HCT116 (cell line): ENCODE data around the gene TRIM66. TPM values are rescaled to one million over a fixed set of nuclear protein-coding genes. Genes with fewer than 3 reads are reported as not detected.

Experiments
- ATAC-seq: fragments of 200-7000 bp; cut with Tn5 transposase; 2 replicates; pipeline ENCODE4 v1.9.1; 2020; ENCODE audit warnings: mild to moderate bottlenecking, moderate library complexity
- BruUV-seq: library from RNA; stranded (reverse); fragments of 400-500 nt; replicated peaks from 2 replicates; lab custom pipeline; 2021; lab: Mats Ljungman, UMichigan
- CTCF ChIA-PET: fragments of 300-600 bp; sonication (Branson Sonifier 250); formaldehyde crosslinking; loops from one replicate; lab custom pipeline; 2021; ENCODE audit warnings: antibody characterized with exemption; lab: Charles Lee
- POLR2A ChIA-PET: fragments of 300-600, 350-600 bp; sonication (Branson Sonifier 250); formaldehyde crosslinking; loops from one replicate; lab custom pipeline; 2021; ENCODE audit warnings: antibody characterized with exemption; lab: Charles Lee
- RAD21 ChIA-PET, 2 experiments: fragments of 300-600 bp; sonication (Branson Sonifier 250); formaldehyde crosslinking; loops; one replicate each; lab custom pipeline; 2023; ENCODE audit warnings: low total read pairs in 2 of 2; ENCODE audit not compliant: uncharacterized antibody in 2 of 2, unreplicated experiment in 2 of 2, low non-redundant PET in 1 of 2; lab: Charles Lee
- DNase-seq: peaks from one replicate; pipeline ENCODE4 v3.0.0-alpha.2; 2010; ENCODE audit warnings: low read depth, low spot score
- H2AFZ ChIP-seq: fragments of 200-600 bp; shearing (Covaris generic), sonication (generic); 2 replicates; pipeline ENCODE4 v1.6.1; 2017; ENCODE audit warnings: low read depth, mixed run types, mixed read lengths, antibody characterized with exemption, low read length; ENCODE audit not compliant: poor library complexity, severe bottlenecking
- H3K27ac ChIP-seq: 2 replicates; pipeline ENCODE4 v1.5.1; 2012; ENCODE audit warnings: low read depth, low read length
- H3K27me3 ChIP-seq: fragments of 200-600 bp; sonication (generic); 2 replicates; pipeline ENCODE4 v1.6.1; 2016; ENCODE audit warnings: mixed run types, low read length, mixed read lengths; ENCODE audit not compliant: insufficient read depth
- H3K36me3 ChIP-seq, 2 experiments: fragments of 200-500 bp in 1 of 2; fragments of 200-600 bp in 1 of 2; sonication (Bioruptor generic) in 1 of 2; sonication (generic) in 1 of 2; 2 replicates each; pipeline versions ENCODE4 v1.5.1 to v1.6.1; 2014 to 2016; ENCODE audit warnings: low read length in 2 of 2, inconsistent platforms in 1 of 2, mixed read lengths in 1 of 2, mixed run types in 1 of 2; ENCODE audit not compliant: insufficient read depth in 2 of 2, control insufficient read depth in 1 of 2
- H3K4me1 ChIP-seq, 2 experiments: fragments of 200-600 bp in 1 of 2; sonication (generic) in 1 of 2; 2 replicates each; pipeline versions ENCODE4 v1.5.1 to v1.6.1; 2012 to 2017; ENCODE audit warnings: low read length in 2 of 2, inconsistent platforms in 1 of 2, mild to moderate bottlenecking in 1 of 2, mixed read lengths in 1 of 2, mixed run types in 1 of 2, moderate library complexity in 1 of 2; ENCODE audit not compliant: insufficient read depth in 2 of 2, control insufficient read depth in 1 of 2
- H3K4me2 ChIP-seq: fragments of 200-600 bp; sonication (generic); 2 replicates; pipeline ENCODE4 v1.6.1; 2017; ENCODE audit warnings: mixed run types, low read length, mixed read lengths
- H3K4me3 ChIP-seq, 2 experiments: fragments of 200-600 bp in 1 of 2; sonication (generic) in 1 of 2; replicated peaks in 1 of 2; 2 replicates each; pipeline ENCODE4 v1.5.1; 2011 to 2016; ENCODE audit warnings: low read length in 2 of 2, control low read depth in 1 of 2, low read depth in 1 of 2, mild to moderate bottlenecking in 1 of 2, mixed read lengths in 1 of 2, mixed run types in 1 of 2
- H3K79me2 ChIP-seq: fragments of 200-600 bp; sonication (generic); 2 replicates; pipeline ENCODE4 v1.6.1; 2017; ENCODE audit warnings: mild to moderate bottlenecking, mixed run types, low read length, moderate library complexity, mixed read lengths; ENCODE audit not compliant: insufficient read depth
- H3K9ac ChIP-seq: fragments of 200-600 bp; sonication (generic); 2 replicates; pipeline ENCODE4 v1.6.1; 2016; ENCODE audit warnings: low read length, mixed read lengths
- H3K9me2 ChIP-seq: fragments of 200-600 bp; sonication (generic), shearing (Covaris generic); 2 replicates; pipeline ENCODE4 v1.6.1; 2017; ENCODE audit warnings: mixed run types, mild to moderate bottlenecking, moderate library complexity; ENCODE audit not compliant: insufficient read depth
- H3K9me3 ChIP-seq, 2 experiments: fragments of 200-500 bp in 1 of 2; fragments of 200-600 bp in 1 of 2; sonication (Bioruptor generic) in 1 of 2; sonication (generic) in 1 of 2; 2 replicates each; pipeline ENCODE4 v1.6.1; 2014 to 2017; ENCODE audit warnings: low read length in 2 of 2, mixed read lengths in 2 of 2, inconsistent platforms in 1 of 2, low read depth in 1 of 2, mild to moderate bottlenecking in 1 of 2, mixed run types in 1 of 2, moderate library complexity in 1 of 2; ENCODE audit not compliant: control insufficient read depth in 1 of 2, insufficient read depth in 1 of 2
- H4K20me1 ChIP-seq: fragments of 200-600 bp; sonication (generic), shearing (Covaris generic); 2 replicates; pipeline ENCODE4 v1.6.1; 2017; ENCODE audit warnings: mixed run types, mild to moderate bottlenecking, moderate library complexity; ENCODE audit not compliant: insufficient read depth
- CBX3 ChIP-seq: IDR thresholded peaks from 2 replicates; pipeline ENCODE4 v1.6.1; 2012; ENCODE audit warnings: low read depth
- EGR1 ChIP-seq: IDR thresholded peaks from 2 replicates; pipeline ENCODE4 v1.6.1; 2012; ENCODE audit warnings: low read depth
- EZH2 ChIP-seq: fragments of 200-600 bp; sonication (generic); IDR thresholded peaks from 2 replicates; pipeline ENCODE4 v1.6.1; 2017; ENCODE audit warnings: antibody characterized with exemption, mixed run types
- MAX ChIP-seq: IDR thresholded peaks from 2 replicates; pipeline ENCODE4 v1.6.1; 2012
- RAD21 ChIP-seq: IDR thresholded peaks from 2 replicates; pipeline ENCODE4 v1.6.1; 2012; ENCODE audit warnings: low read depth, mild to moderate bottlenecking
- SIN3A ChIP-seq: IDR thresholded peaks from 2 replicates; pipeline ENCODE4 v1.6.1; 2012; ENCODE audit warnings: low read depth
- ZFX ChIP-seq: fragments of 450-650 bp; IDR thresholded peaks from 2 replicates; pipeline ENCODE4 v1.6.1; 2017
- ZNF274 ChIP-seq: fragments of 200-500 bp; sonication (Bioruptor generic); IDR thresholded peaks from 2 replicates; pipeline ENCODE4 v1.6.1; 2014; ENCODE audit warnings: mild to moderate bottlenecking, low read depth, low read length, inconsistent platforms
- intact Hi-C: fragments of 100-400 bp; cut with micrococcal nuclease; formaldehyde crosslinking; loops from 2 replicates; pipeline ENCODE4 v1.10.0; 2022
- total RNA-seq: library from RNA; stranded (reverse); gene quantifications from one replicate; pipeline ENCODE4 v1.2.1, GENCODE V29; 2021; ENCODE audit not compliant: unreplicated experiment

The TRIM66 gene
- total RNA-seq, 1 experiment from 2014 or later = 24.8 TPM

DNA sequence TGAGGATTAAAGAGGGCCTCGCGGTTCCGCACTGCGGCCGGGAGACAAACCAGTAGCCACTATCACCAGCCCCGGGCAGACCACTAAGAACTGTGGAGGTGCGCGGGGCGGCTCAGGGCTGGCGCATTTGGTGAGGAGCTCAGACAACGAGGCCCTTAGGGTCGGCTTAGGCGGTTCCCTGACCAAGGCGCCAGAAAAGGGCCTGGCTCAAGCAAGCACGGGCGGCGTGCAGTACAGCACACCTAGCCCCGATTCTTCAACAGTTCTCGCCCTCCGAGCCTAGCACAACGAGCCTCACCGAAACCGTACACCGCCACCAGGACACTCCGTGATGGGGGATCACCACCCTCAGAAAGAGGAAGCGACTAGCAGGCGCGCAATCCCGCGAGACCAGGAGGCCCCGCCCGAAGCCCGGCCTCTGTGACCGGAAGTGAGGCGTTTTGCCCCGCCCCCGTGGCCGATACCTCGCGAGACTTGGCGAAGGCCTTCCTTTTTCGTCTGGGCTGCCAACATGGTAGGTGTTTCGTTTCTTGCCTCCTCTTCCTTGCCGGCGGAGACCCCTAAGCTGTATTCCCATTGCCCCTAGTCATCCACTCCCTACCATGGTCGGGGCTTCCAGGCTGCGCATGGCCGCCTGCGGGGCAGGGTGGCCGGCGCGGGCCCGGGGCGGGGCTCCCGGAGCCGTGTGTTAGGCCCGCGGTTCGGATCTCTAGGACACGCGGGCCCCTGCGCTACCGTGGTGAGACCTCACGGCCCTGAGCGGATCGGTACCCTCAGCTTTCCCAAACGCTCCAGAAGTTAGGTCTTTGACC lies at the start of gene TRIM66, which contains the start of gene RPL27A (continued):
- no peak for TF ChIP-seq ZNF274
- TF ChIP-seq MAX = no peak
- TF ChIP-seq ZFX = peak; percentile 95
- no peak for TF ChIP-seq SIN3A
- no peak for TF ChIP-seq CBX3

GRCh38 chr11:8731647-8732323 lies 49.3 kb upstream of the TRIM66 start:
- Histone ChIP-seq H3K4me1 (peaks cover 9 to 31% of the 10 kb centered on the region in 2 experiments), H3K9me3 (no peaks in the 10 kb centered on the region), H3K27ac (no peak overlapping the region), H2AFZ (no peak overlapping the region), H3K79me2 (no peaks in the 10 kb centered on the region), H3K27me3 (no peaks in the 10 kb centered on the region), H3K36me3 (no peaks in the 10 kb centered on the region), H3K4me3 (no peak overlapping the region), H3K9me2 (no peaks in the 10 kb centered on the region), H4K20me1 (no peaks in the 10 kb centered on the region), H3K9ac (no peak overlapping the region), H3K4me2 (no peak overlapping the region)
- POLR2A ChIA-PET = no interaction called here
- CTCF ChIA-PET = no interaction called here
- TF ChIP-seq CBX3 (no peak), EGR1 (no peak), RAD21 (no peak), EZH2 (no peak)
- RAD21 ChIA-PET = no interaction called here
- ATAC-seq (no peak), DNase-seq (no peak)
- BruUV-seq = no TSS peak
- intact Hi-C loops = no loop called here
